IMR-90 (cell line): Measurements from ENCODE around the gene CCSER1. TPM values are rescaled to one million over a fixed set of nuclear protein-coding genes. Genes with fewer than 3 reads are reported as not detected.

ENCODE experiments used
- ATAC-seq: fragments of 200-7000 bp; cut with Tn5 transposase; 2 replicates; pipeline ENCODE4 v1.9.1; 2020; ENCODE audit warnings: low read depth, mild to moderate bottlenecking, moderate library complexity
- BruUV-seq: library from RNA; stranded (reverse); fragments of 400-500 nt; replicated peaks from 2 replicates; lab custom pipeline; 2021; lab: Mats Ljungman, UMichigan
- CTCF ChIA-PET: fragments of 300-600 bp; formaldehyde crosslinking; extraction: SDS; loops from one replicate; lab custom pipeline; 2021; ENCODE audit warnings: antibody characterized with exemption; lab: Yijun Ruan, JAX
- POLR2A ChIA-PET: fragments of 300-600 bp; sonication (Branson Sonifier 250); formaldehyde crosslinking; loops from one replicate; lab custom pipeline; 2022; ENCODE audit warnings: antibody characterized with exemption; ENCODE audit not compliant: unreplicated experiment; lab: Charles Lee
- DNase-seq: peaks from one replicate; pipeline ENCODE4 v3.0.0; 2013
- H2AFZ ChIP-seq: replicated peaks from 2 replicates; pipeline ENCODE3; 2013; ENCODE audit warnings: low read length, mild to moderate bottlenecking; ENCODE audit not compliant: poor library complexity
- H2AK5ac ChIP-seq: 2 replicates; pipeline ENCODE4 v1.6.1; 2013; ENCODE audit warnings: low read depth, low read length, inconsistent platforms
- H2AK9ac ChIP-seq: replicated peaks from 2 replicates; pipeline ENCODE3; 2013; ENCODE audit warnings: mild to moderate bottlenecking, low read depth, low read length, moderate library complexity; ENCODE audit not compliant: poor library complexity
- H2BK120ac ChIP-seq: 2 replicates; pipeline ENCODE4 v1.6.1; 2013; ENCODE audit warnings: low read depth, low read length, inconsistent platforms
- H2BK15ac ChIP-seq: 3 replicates; pipeline ENCODE4 v1.6.1; 2013; ENCODE audit warnings: low read depth, low read length, inconsistent platforms
- H2BK20ac ChIP-seq: 2 replicates; pipeline ENCODE4 v1.6.1; 2013; ENCODE audit warnings: low read depth, mild to moderate bottlenecking, inconsistent platforms, low read length, moderate library complexity
- H2BK5ac ChIP-seq: 2 replicates; pipeline ENCODE4 v1.6.1; 2013; ENCODE audit warnings: mild to moderate bottlenecking, low read depth, low read length, inconsistent platforms; ENCODE audit not compliant: poor library complexity, severe bottlenecking
- H3K14ac ChIP-seq: replicated peaks from 2 replicates; pipeline ENCODE4 v1.6.1; 2013; ENCODE audit warnings: low read depth, low read length, inconsistent platforms
- H3K18ac ChIP-seq: 2 replicates; pipeline ENCODE4 v1.6.1; 2013; ENCODE audit warnings: low read depth, low read length, control low read depth
- H3K23ac ChIP-seq: 2 replicates; pipeline ENCODE4 v1.6.1; 2013; ENCODE audit warnings: low read depth, low read length, inconsistent platforms
- H3K27ac ChIP-seq: 2 replicates; pipeline ENCODE4 v1.5.1; 2013; ENCODE audit warnings: mild to moderate bottlenecking, control low read depth, low read length; ENCODE audit not compliant: insufficient read depth
- H3K27me3 ChIP-seq: 2 replicates; pipeline ENCODE4 v1.6.1; 2013; ENCODE audit warnings: low read length; ENCODE audit not compliant: control insufficient read depth, insufficient read depth
- H3K36me3 ChIP-seq: 2 replicates; pipeline ENCODE4 v1.6.1; 2013; ENCODE audit warnings: low read length, mixed read lengths; ENCODE audit not compliant: control insufficient read depth, insufficient read depth
- H3K4ac ChIP-seq: 2 replicates; pipeline ENCODE4 v1.6.1; 2013; ENCODE audit warnings: low read depth, low read length, inconsistent platforms
- H3K4me1 ChIP-seq: 2 replicates; pipeline ENCODE4 v1.6.1; 2013; ENCODE audit warnings: low read length, mixed read lengths; ENCODE audit not compliant: control insufficient read depth, insufficient read depth
- H3K4me2 ChIP-seq: 2 replicates; pipeline ENCODE4 v1.6.1; 2013; ENCODE audit warnings: low read depth, mild to moderate bottlenecking, control low read depth, low read length, moderate library complexity
- H3K4me3 ChIP-seq: 2 replicates; pipeline ENCODE4 v1.5.1; 2013; ENCODE audit warnings: low read depth, mild to moderate bottlenecking, control low read depth, low read length, moderate library complexity; ENCODE audit not compliant: insufficient read depth
- H3K56ac ChIP-seq: 2 replicates; pipeline ENCODE4 v1.6.1; 2013; ENCODE audit warnings: low read length, inconsistent platforms; ENCODE audit not compliant: insufficient read depth; ENCODE audit errors: extremely low read depth
- H3K79me1 ChIP-seq, 2 experiments: 2 replicates each; pipeline ENCODE4 v1.6.1; 2013; ENCODE audit warnings: low read length in 2 of 2, inconsistent platforms in 1 of 2, low read depth in 1 of 2
- H3K9ac ChIP-seq: 2 replicates; pipeline ENCODE4 v1.6.1; 2013; ENCODE audit warnings: low read depth, low read length, control low read depth
- H3K9me1 ChIP-seq: 2 replicates; pipeline ENCODE4 v1.6.1; 2013; ENCODE audit warnings: low read length, inconsistent platforms; ENCODE audit not compliant: insufficient read depth
- H3K9me3 ChIP-seq: 2 replicates; pipeline ENCODE4 v1.6.1; 2013; ENCODE audit warnings: low read length; ENCODE audit not compliant: control insufficient read depth, insufficient read depth
- H4K20me1 ChIP-seq: 2 replicates; pipeline ENCODE4 v1.6.1; 2013; ENCODE audit warnings: low read length, inconsistent platforms; ENCODE audit not compliant: insufficient read depth
- H4K5ac ChIP-seq: 2 replicates; pipeline ENCODE4 v1.6.1; 2013; ENCODE audit warnings: mild to moderate bottlenecking, low read depth, low read length, control low read depth
- H4K8ac ChIP-seq, 2 experiments: 2 replicates each; pipeline ENCODE4 v1.6.1; 2013; ENCODE audit warnings: low read depth in 2 of 2, low read length in 2 of 2, control low read depth in 1 of 2, inconsistent platforms in 1 of 2
- H4K91ac ChIP-seq: 2 replicates; pipeline ENCODE4 v1.6.1; 2013; ENCODE audit warnings: low read depth, low read length, inconsistent platforms; ENCODE audit not compliant: insufficient read depth
- BHLHE40 ChIP-seq: fragments of 150-350 bp; IDR thresholded peaks from 2 replicates; pipeline ENCODE4 v1.6.1; 2016; ENCODE audit warnings: mild to moderate bottlenecking, low read depth, low read length
- CEBPB ChIP-seq: IDR thresholded peaks from 2 replicates; pipeline ENCODE4 v1.6.1; 2012; ENCODE audit warnings: low read depth, low read length, improper control_type of control experiment
- CHD1 ChIP-seq: IDR thresholded peaks from 2 replicates; pipeline ENCODE4 v1.6.1; 2012; ENCODE audit warnings: low read depth, low read length, improper control_type of control experiment
- FOS ChIP-seq: fragments of 150-350 bp; IDR thresholded peaks from 2 replicates; pipeline ENCODE4 v1.6.1; 2016; ENCODE audit warnings: low read depth, low read length
- MAFK ChIP-seq: IDR thresholded peaks from 2 replicates; pipeline ENCODE4 v1.6.1; 2012; ENCODE audit warnings: low read depth, low read length, improper control_type of control experiment
- MAZ ChIP-seq: IDR thresholded peaks from 2 replicates; pipeline ENCODE4 v1.6.1; 2012; ENCODE audit warnings: low read depth, mild to moderate bottlenecking, low read length, improper control_type of control experiment, moderate library complexity, borderline replicate concordance
- MXI1 ChIP-seq: IDR thresholded peaks from 2 replicates; pipeline ENCODE4 v1.6.1; 2012; ENCODE audit warnings: low read depth, mild to moderate bottlenecking, low read length, moderate library complexity, borderline replicate concordance
- NFE2L2 ChIP-seq: fragments of 150-350 bp; IDR thresholded peaks from 2 replicates; pipeline ENCODE4 v1.6.1; 2016; ENCODE audit warnings: low read depth, mild to moderate bottlenecking, low read length
- POLR2A ChIP-seq: IDR thresholded peaks from 2 replicates; pipeline ENCODE4 v1.6.1; 2012; ENCODE audit warnings: mild to moderate bottlenecking, low read depth, low read length
- RAD21 ChIP-seq: IDR thresholded peaks from 2 replicates; pipeline ENCODE4 v1.6.1; 2012; ENCODE audit warnings: low read length, improper control_type of control experiment
- RCOR1 ChIP-seq: IDR thresholded peaks from 2 replicates; pipeline ENCODE4 v1.6.1; 2012; ENCODE audit warnings: mild to moderate bottlenecking, low read length, improper control_type of control experiment; ENCODE audit not compliant: insufficient replicate concordance
- RFX5 ChIP-seq: IDR thresholded peaks from 2 replicates; pipeline ENCODE4 v1.8.0; 2012; ENCODE audit warnings: low read depth, mild to moderate bottlenecking, low read length, moderate library complexity
- SMC3 ChIP-seq: fragments of 150-350 bp; IDR thresholded peaks from 2 replicates; pipeline ENCODE4 v1.6.1; 2016; ENCODE audit warnings: low read depth, mild to moderate bottlenecking, antibody characterized with exemption, low read length, moderate library complexity
- WGBS, 2 experiments: methylation state at CpG; one replicate each; pipeline versions ENCODE4 v1.1.5 to v1.1.7; 2013; ENCODE audit warnings: missing lambda C conversion rate in 2 of 2; ENCODE audit not compliant: insufficient read length in 1 of 2; ENCODE audit errors: extremely low coverage in 2 of 2; 5-methylcytosine and 5-hydroxymethylcytosine counted together
- dilution Hi-C: fragments of 300-500 bp; cut with HindIII; formaldehyde crosslinking; loops from one replicate; pipeline ENCODE4 v1.14.3; 2018; ENCODE audit warnings: low sequenced_read_pairs; ENCODE audit not compliant: unreplicated experiment
- in situ Hi-C: fragments of 300-500 bp; cut with MboI; formaldehyde crosslinking; loops from 3 replicates; pipeline ENCODE4 v1.14.3; 2019; ENCODE audit warnings: low sequenced_read_pairs, inconsistent platforms, mixed read lengths
- intact Hi-C: fragments of 100-400 bp; cut with micrococcal nuclease; formaldehyde crosslinking; loops from 2 replicates; pipeline ENCODE4 v1.10.0; 2022
- polyA plus RNA-seq, 3 experiments: library from polyadenylated mRNA; depleted of rRNA; stranded (reverse); fragments of >200 nt; gene quantifications; 2 replicates each; pipeline ENCODE4 v1.2.3, GENCODE V29; 2012; ENCODE audit warnings: low replicate concordance in 1 of 3
- total RNA-seq: library from RNA; depleted of rRNA; stranded (reverse); fragments of >200 nt; gene quantifications from 2 replicates; pipeline ENCODE4 v1.2.3, GENCODE V29; 2012
- TF ChIP-seq, protein P1 (sequence below): fragments of 150-350 bp; IDR thresholded peaks from 2 replicates; pipeline ENCODE4 v1.6.1; 2017; ENCODE audit warnings: mild to moderate bottlenecking, antibody characterized with exemption, low read length, low read depth
- TF ChIP-seq, protein P2 (sequence below): conservative IDR thresholded peaks from 2 replicates; pipeline ENCODE4 v1.5.1; 2012; ENCODE audit warnings: mild to moderate bottlenecking, low read depth, low read length, improper control_type of control experiment
- TF ChIP-seq, protein P3 (sequence below): fragments of 150-350 bp; IDR thresholded peaks from 2 replicates; pipeline ENCODE4 v1.6.1; 2016; ENCODE audit warnings: low read depth, mild to moderate bottlenecking, low read length, moderate library complexity, borderline replicate concordance

The CCSER1 gene
- total and polyA plus RNA-seq, 2 of the 4 experiments (the other 2 are of a cell fraction) = not detected

DNA sequence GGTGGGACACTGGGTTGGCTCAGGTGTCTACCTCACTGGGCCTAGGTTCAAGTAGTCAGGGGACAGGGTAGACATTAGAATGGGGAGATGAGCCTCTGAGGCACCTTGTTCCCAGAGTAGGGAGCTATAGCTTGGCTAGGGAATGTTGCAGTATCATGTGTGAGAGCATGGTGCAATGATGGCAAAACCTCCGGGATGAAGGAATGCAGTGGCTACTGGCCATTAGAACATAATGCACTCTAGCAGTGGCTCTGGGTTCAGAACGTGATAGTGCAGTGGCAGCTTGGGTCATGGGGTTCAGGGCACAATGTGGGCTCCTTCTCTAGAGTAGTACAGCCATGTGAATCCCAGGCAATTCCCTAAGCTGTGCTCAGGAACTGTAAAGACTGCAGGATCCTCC lies 471.5 kb downstream of the CCSER1 start:
- H3K14ac ChIP-seq = no peak overlapping the region
- no peak overlapping the region for H2BK120ac ChIP-seq
- H4K91ac ChIP-seq = no peak overlapping the region
- no peaks in the 10 kb centered on the region for H4K20me1 ChIP-seq
- DNase-seq (no peak), ATAC-seq (no peak)
- CTCF ChIA-PET = no interaction called here
- H3K4me1 ChIP-seq = no peaks in the 10 kb centered on the region
- H2AFZ ChIP-seq = no peak overlapping the region
- no peak overlapping the region for H4K5ac ChIP-seq
- H2BK20ac ChIP-seq = no peak overlapping the region
- in situ Hi-C loops (no loop called here), intact Hi-C loops (no loop called here), dilution Hi-C loops (no loop called here)
- BruUV-seq = no TSS peak
- H3K4me2 ChIP-seq = no peak overlapping the region
- H2AK9ac ChIP-seq = no peak overlapping the region
- no peak overlapping the region for H3K4me3 ChIP-seq
- H3K9ac ChIP-seq = no peak overlapping the region
- H3K27ac ChIP-seq = no peak overlapping the region
- POLR2A ChIA-PET = no interaction called here
- no peak overlapping the region for H3K18ac ChIP-seq
- no peak overlapping the region for H3K56ac ChIP-seq
- no peaks in the 10 kb centered on the region for H3K27me3 ChIP-seq
- no peak overlapping the region for H3K4ac ChIP-seq
- TF ChIP-seq FOS (no peak), MXI1 (no peak), CHD1 (no peak), MAFK (no peak), RCOR1 (no peak), CEBPB (no peak), NFE2L2 (no peak), RAD21 (no peak), POLR2A (no peak), BHLHE40 (no peak), RFX5 (no peak), MAZ (no peak), SMC3 (no peak)
- TF ChIP-seq, protein P1, sequence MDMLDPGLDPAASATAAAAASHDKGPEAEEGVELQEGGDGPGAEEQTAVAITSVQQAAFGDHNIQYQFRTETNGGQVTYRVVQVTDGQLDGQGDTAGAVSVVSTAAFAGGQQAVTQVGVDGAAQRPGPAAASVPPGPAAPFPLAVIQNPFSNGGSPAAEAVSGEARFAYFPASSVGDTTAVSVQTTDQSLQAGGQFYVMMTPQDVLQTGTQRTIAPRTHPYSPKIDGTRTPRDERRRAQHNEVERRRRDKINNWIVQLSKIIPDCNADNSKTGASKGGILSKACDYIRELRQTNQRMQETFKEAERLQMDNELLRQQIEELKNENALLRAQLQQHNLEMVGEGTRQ = no peak
- TF ChIP-seq, protein P2, sequence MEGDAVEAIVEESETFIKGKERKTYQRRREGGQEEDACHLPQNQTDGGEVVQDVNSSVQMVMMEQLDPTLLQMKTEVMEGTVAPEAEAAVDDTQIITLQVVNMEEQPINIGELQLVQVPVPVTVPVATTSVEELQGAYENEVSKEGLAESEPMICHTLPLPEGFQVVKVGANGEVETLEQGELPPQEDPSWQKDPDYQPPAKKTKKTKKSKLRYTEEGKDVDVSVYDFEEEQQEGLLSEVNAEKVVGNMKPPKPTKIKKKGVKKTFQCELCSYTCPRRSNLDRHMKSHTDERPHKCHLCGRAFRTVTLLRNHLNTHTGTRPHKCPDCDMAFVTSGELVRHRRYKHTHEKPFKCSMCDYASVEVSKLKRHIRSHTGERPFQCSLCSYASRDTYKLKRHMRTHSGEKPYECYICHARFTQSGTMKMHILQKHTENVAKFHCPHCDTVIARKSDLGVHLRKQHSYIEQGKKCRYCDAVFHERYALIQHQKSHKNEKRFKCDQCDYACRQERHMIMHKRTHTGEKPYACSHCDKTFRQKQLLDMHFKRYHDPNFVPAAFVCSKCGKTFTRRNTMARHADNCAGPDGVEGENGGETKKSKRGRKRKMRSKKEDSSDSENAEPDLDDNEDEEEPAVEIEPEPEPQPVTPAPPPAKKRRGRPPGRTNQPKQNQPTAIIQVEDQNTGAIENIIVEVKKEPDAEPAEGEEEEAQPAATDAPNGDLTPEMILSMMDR = no peak
- TF ChIP-seq, protein P3, sequence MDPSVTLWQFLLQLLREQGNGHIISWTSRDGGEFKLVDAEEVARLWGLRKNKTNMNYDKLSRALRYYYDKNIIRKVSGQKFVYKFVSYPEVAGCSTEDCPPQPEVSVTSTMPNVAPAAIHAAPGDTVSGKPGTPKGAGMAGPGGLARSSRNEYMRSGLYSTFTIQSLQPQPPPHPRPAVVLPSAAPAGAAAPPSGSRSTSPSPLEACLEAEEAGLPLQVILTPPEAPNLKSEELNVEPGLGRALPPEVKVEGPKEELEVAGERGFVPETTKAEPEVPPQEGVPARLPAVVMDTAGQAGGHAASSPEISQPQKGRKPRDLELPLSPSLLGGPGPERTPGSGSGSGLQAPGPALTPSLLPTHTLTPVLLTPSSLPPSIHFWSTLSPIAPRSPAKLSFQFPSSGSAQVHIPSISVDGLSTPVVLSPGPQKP = no peak
- no peak overlapping the region for H4K8ac ChIP-seq
- H3K36me3 ChIP-seq = no peaks in the 10 kb centered on the region
- 0% methylated on average over 1 of the region's 2 CpGs; no CpG with 5 or more reads in 1 of the 2 experiments for WGBS, 2 experiments
- no peak overlapping the region for H2AK5ac ChIP-seq
- H3K9me3 ChIP-seq = no peaks in the 10 kb centered on the region
- H2BK15ac ChIP-seq = no peak overlapping the region
- H2BK5ac ChIP-seq = no peak overlapping the region
- no peak overlapping the region for H3K23ac ChIP-seq
- H3K9me1 ChIP-seq = no peaks in the 10 kb centered on the region
- H3K79me1 ChIP-seq = no peaks in the 10 kb centered on the region
